GM10266 (cell line): ENCODE measurements around the gene JSRP1.

Experiments
- DNase-seq: peaks from one replicate; pipeline ENCODE4 v3.0.0; 2012; ENCODE audit errors: extremely low spot score
- TF ChIP-seq, protein P1 (sequence below): IDR thresholded peaks from 2 replicates; pipeline ENCODE4 v1.5.1; 2012; ENCODE audit warnings: mild to moderate bottlenecking, low read depth; ENCODE audit not compliant: control insufficient read depth, insufficient read depth; ENCODE audit errors: missing control alignments

JSRP1 gene

DNA sequence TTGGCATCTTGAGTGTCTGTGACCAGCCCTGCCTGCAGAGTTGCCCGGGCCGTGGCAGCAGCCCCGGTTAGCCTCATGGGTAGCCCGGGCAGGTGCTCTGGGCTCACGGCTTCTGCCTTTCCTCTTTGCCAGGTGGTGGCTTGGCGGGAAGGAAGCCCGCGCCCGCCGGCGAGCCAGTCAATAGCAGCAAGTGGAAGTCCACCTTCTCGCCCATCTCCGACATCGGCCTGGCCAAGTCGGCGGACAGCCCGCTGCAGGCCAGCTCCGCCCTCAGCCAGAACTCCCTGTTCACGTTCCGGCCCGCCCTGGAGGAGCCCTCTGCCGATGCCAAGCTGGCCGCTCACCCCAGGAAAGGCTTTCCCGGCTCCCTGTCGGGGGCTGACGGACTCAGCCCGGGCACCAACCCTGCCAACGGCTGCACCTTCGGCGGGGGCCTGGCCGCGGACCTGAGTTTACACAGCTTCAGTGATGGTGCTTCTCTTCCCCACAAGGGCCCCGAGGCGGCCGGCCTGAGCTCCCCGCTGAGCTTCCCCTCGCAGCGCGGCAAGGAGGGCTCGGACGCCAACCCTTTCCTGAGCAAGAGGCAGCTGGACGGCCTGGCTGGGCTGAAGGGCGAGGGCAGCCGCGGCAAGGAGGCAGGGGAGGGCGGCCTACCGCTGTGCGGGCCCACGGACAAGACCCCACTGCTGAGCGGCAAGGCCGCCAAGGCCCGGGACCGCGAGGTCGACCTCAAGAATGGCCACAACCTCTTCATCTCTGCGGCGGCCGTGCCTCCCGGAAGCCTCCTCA is 30.0 kb downstream of the JSRP1 start:
- no peak for DNase-seq
- TF ChIP-seq, protein P1, sequence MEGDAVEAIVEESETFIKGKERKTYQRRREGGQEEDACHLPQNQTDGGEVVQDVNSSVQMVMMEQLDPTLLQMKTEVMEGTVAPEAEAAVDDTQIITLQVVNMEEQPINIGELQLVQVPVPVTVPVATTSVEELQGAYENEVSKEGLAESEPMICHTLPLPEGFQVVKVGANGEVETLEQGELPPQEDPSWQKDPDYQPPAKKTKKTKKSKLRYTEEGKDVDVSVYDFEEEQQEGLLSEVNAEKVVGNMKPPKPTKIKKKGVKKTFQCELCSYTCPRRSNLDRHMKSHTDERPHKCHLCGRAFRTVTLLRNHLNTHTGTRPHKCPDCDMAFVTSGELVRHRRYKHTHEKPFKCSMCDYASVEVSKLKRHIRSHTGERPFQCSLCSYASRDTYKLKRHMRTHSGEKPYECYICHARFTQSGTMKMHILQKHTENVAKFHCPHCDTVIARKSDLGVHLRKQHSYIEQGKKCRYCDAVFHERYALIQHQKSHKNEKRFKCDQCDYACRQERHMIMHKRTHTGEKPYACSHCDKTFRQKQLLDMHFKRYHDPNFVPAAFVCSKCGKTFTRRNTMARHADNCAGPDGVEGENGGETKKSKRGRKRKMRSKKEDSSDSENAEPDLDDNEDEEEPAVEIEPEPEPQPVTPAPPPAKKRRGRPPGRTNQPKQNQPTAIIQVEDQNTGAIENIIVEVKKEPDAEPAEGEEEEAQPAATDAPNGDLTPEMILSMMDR, result no peak

DNA sequence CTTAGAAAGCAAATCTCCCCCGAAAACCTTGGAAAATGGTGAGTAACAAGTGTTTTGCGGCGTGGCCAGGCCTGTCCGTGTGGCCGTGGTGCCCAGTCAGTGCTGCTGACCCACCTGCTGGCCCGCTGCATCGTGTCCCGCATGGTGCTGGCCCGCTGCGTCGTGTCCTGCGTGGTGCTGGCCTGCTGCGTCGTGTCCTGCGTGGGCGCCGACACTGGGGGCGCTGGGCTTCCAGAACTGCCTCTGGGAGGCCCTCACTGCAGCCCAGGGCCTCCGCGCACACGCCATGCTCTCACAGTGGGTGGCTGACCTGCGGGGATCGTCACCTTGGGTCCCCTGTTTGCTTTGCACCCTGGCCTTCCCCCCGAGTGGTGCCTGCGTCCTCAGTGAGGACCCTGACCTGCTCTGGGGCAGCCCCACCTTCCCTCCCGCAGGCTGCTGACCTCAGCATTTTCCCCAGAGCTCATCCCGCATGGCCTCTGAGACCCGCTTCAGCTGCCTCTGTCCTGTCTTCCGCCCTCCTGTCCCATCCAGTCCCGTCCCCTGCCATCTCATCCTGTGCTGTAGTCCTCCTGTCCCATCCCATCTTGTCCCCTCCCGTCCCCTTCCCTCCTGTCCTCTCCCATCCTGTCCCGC is 30.7 kb downstream of the JSRP1 start:
- TF ChIP-seq, protein P1, result no peak
- DNase-seq, result no peak

- TF ChIP-seq, protein P1, result no peak
- DNase-seq, result no peak
Measured at GRCh38 chr19:2224754-2225349, 31.4 kb downstream of the JSRP1 start.

GRCh38 chr19:2223959-2224358 is 32.3 kb downstream of the JSRP1 start:
- no peak for DNase-seq
- TF ChIP-seq, protein P1, result no peak

- TF ChIP-seq, protein P1, result no peak
- DNase-seq, result no peak
Measured at GRCh38 chr19:2223391-2223790, 32.8 kb downstream of the JSRP1 start.

GRCh38 chr19:2221918-2222317 is 34.3 kb downstream of the JSRP1 start:
- DNase-seq, result no peak
- TF ChIP-seq, protein P1, result peak; percentile 2

DNA sequence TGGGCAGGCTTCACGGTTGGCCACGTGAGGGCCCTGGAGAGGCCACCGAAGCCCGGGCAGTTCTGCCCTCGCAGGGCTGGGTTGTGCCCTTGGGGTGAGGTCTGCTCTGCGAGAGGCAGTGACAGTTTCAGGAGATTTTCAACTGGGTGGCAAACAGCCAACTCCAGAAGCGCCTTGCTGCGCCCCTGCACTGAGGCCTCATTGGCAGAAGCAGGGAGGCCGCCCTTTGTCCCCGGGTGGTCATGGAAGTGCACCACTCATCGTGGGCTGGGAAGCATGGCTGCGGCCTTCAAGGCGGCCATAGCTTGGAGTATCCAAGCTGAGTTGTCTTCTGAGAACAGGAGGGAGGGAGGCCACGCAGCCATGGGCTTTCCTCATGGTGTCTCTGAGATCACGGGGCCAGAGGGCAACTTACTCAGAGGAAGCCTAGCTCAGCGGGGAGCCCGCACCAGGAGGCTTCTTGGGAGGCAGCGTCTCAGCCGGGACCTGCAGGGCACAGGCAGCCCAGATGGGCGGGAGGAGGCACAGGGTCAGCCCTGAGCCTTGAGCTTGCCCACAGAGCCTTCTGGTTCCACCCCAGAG is 34.9 kb downstream of the JSRP1 start:
- no peak for DNase-seq
- TF ChIP-seq, protein P1, result no peak
